ENCODE data around the gene ABCA5. TPM values are rescaled to one million over a fixed set of nuclear protein-coding genes. Genes with fewer than 3 reads are reported as not detected.

Gene ABCA5
- total RNA-seq, 6 experiments from 2014 or later, result 34.5 to 58.2 (median 46.7) TPM

DNA sequence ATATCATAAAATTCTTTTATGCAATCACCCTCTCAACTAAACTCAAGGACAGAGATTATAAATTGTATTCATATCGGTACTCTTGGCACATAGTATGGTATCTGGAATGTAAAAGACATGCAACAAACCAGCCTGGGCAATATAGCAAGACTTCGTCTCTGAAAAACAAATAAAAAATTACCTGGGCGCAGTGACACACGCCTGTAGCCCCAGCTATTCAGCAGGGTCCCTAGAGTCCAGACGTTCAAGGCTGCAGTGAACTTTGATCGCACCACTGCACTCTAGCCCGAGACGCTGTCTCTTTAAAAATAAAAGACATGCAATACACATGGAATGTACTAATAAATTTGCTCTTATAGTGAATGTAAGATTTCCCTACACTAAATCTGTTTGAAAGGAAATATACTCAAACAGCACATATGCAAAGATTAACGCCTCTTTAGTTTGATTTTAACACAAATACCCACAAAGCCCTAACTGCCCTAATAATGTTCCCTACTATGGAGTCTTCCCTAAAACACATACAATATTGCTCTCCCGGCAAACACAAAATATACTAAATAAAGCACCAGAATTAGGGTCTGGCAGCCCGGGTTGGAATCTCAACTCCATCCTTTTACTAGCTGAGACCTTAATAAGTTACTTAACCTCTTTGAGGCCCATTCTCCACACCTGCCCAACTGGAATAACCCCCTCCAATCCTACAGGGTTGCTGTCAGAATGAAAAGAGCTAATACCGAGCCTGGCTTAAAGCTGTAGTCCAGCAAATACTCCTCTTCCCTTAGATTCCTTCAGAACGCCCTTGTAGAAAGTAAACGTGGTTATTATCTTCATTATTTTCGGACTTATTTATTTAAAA is 1.2 kb downstream of the ABCA5 start:
- 21% methylated on average over 15 of the region's 15 CpGs for WGBS (ENCODE audit: insufficient coverage, low coverage, low lambda C conversion rate, missing lambda C conversion rate)
- Histone ChIP-seq H3K4me1 (peaks cover 0 to 10% (median 0%) of the 10 kb centered on the region in 4 donors), H3K27ac (peak overlapping the region; percentile 73 to 95 (median 92)), H3K36me3 (no peaks in the 10 kb centered on the region), H3K9me3 (no peaks in the 10 kb centered on the region), H3K27me3 (no peaks in the 10 kb centered on the region), H3K4me3 (peak overlapping the region; percentile 56 to 73 (median 71))
- intact Hi-C loops (cut with DNase I), result no loop called here
- peak; percentile 35 to 70 (median 62) for DNase-seq
- no peak for TF ChIP-seq POLR2A (IDR thresholded peaks at IDR 0.05)
- TF ChIP-seq, protein P1, sequence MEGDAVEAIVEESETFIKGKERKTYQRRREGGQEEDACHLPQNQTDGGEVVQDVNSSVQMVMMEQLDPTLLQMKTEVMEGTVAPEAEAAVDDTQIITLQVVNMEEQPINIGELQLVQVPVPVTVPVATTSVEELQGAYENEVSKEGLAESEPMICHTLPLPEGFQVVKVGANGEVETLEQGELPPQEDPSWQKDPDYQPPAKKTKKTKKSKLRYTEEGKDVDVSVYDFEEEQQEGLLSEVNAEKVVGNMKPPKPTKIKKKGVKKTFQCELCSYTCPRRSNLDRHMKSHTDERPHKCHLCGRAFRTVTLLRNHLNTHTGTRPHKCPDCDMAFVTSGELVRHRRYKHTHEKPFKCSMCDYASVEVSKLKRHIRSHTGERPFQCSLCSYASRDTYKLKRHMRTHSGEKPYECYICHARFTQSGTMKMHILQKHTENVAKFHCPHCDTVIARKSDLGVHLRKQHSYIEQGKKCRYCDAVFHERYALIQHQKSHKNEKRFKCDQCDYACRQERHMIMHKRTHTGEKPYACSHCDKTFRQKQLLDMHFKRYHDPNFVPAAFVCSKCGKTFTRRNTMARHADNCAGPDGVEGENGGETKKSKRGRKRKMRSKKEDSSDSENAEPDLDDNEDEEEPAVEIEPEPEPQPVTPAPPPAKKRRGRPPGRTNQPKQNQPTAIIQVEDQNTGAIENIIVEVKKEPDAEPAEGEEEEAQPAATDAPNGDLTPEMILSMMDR (IDR thresholded peaks at IDR 0.05), result no peak
- ATAC-seq, result peak; percentile 14 to 50 (median 23)

DNA sequence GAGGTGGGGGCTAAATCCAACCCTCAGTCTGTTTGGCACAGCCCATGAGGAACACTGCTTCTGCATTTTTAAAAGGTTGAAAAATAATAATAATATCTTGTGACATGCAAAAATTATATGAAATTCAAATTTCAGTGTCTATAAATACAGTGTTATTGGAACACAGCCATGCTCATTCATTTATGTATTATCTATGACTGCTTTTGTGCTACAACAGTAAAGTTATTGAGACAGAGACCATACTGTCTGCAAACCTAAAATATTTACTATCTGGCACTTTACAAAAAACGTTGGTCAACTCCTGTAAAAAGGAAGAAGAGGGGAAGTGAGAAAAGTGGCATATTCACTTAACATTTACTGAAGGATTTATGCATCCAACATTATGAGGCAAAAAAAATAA is 3.1 kb downstream of the ABCA5 start:
- Histone ChIP-seq H3K36me3 (no peaks in the 10 kb centered on the region), H3K27ac (no peak overlapping the region), H3K4me1 (peaks cover 0 to 10% (median 0%) of the 10 kb centered on the region in 4 donors), H3K4me3 (no peak overlapping the region), H3K9me3 (no peaks in the 10 kb centered on the region), H3K27me3 (no peaks in the 10 kb centered on the region)
- TF ChIP-seq POLR2A (IDR thresholded peaks at IDR 0.05), result no peak
- TF ChIP-seq, protein P1 (IDR thresholded peaks at IDR 0.05), result no peak
- DNase-seq, result no peak
- intact Hi-C loops (cut with DNase I), result no loop called here
- WGBS (ENCODE audit: insufficient coverage, low coverage, low lambda C conversion rate, missing lambda C conversion rate), result 12% methylated on average over 1 of the region's 1 CpG
- ATAC-seq, result no peak

DNA sequence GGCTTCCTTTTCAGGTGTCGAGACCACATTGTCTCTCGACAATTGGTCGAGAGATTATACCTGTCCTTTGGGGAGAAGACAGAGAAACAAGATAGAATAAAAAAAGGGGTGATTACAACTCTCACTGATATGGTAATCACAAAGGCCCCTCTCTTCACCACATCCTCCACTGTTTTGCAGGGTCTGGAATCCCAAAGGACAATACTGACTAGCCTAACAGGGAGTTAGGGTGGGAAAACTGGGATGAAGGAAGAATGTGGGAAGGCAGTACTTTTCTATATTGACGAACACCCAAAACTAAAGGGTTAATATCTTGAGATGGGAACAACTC is 6.1 kb downstream of the ABCA5 start:
- DNase-seq (no peak), ATAC-seq (no peak)
- Histone ChIP-seq H3K9me3 (no peaks in the 10 kb centered on the region), H3K27ac (no peak overlapping the region), H3K4me3 (no peak overlapping the region), H3K36me3 (no peaks in the 10 kb centered on the region), H3K4me1 (peaks cover 0 to 13% (median 0%) of the 10 kb centered on the region in 4 donors), H3K27me3 (no peaks in the 10 kb centered on the region)
- no peak for TF ChIP-seq POLR2A (IDR thresholded peaks at IDR 0.05)
- TF ChIP-seq, protein P1 (IDR thresholded peaks at IDR 0.05), result no peak
- 92% methylated on average over 4 of the region's 4 CpGs for WGBS (ENCODE audit: insufficient coverage, low coverage, low lambda C conversion rate, missing lambda C conversion rate)
- intact Hi-C loops (cut with DNase I), result no loop called here

DNA sequence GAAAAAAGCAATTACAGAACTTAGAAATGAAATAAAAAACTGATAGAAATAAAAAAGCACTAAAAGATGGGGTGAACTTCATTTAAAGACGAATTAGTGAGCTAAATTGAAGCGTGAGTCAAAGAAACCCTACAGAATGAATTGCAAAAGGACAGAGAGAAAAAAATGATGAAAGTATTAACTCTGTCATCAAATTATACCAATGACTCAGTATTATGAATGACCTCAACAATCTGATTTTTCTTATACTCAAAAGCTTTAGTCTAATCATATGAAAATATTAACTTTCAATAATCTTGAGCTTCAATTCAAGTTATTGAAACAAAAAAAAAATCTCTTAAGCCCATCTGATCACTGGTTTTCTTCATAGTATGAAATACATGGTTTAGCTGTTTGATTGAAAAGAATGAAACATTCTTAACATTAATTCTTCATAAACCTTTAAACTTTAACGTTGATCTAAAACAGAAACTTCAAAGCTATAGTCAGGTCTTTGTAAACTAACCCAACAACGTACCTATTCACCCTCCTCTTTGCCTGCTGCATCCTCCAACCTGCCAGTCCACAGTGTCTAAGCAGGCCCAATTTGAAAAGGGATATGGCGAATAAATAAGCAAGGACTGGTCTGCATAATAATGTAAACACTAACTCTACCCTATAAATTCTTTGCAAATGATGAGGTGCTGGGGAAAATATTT is 6.6 kb downstream of the ABCA5 start:
- Histone ChIP-seq H3K27ac (no peak overlapping the region), H3K27me3 (no peaks in the 10 kb centered on the region), H3K4me3 (no peak overlapping the region), H3K9me3 (no peaks in the 10 kb centered on the region), H3K36me3 (no peaks in the 10 kb centered on the region), H3K4me1 (peaks cover 0 to 13% (median 0%) of the 10 kb centered on the region in 4 donors)
- DNase-seq (no peak), ATAC-seq (no peak)
- no peak for TF ChIP-seq POLR2A (IDR thresholded peaks at IDR 0.05)
- TF ChIP-seq, protein P1 (IDR thresholded peaks at IDR 0.05), result no peak
- intact Hi-C loops (cut with DNase I), result no loop called here
- WGBS (ENCODE audit: insufficient coverage, low coverage, low lambda C conversion rate, missing lambda C conversion rate), result 58% methylated on average over 5 of the region's 5 CpGs
